Measurements from ENCODE around the gene CCDC122.

Gene CCDC122

GRCh38 chr13:43878892-43879754, at the start of gene CCDC122:
CCDC122 (minus strand) TSS chr13:43879740; CDS start chr13:43869376, 10,364 bp downstream.
- DNase-seq, result peak; percentile 91

- DNase-seq, result no peak
Measured at GRCh38 chr13:43924549-43925245, 45.2 kb upstream of the CCDC122 start.

- DNase-seq, result no peak
Measured at GRCh38 chr13:43920965-43921674, 41.6 kb upstream of the CCDC122 start.

GRCh38 chr13:43918636-43919035, 39.1 kb upstream of the CCDC122 start:
- no peak for DNase-seq

GRCh38 chr13:43916828-43917227, 37.3 kb upstream of the CCDC122 start:
- no peak for DNase-seq

- no peak for DNase-seq
Measured at GRCh38 chr13:43915451-43915850, 35.9 kb upstream of the CCDC122 start.

- no peak for DNase-seq
Measured at GRCh38 chr13:43911871-43912270, 32.3 kb upstream of the CCDC122 start.

- DNase-seq, result no peak
Measured at GRCh38 chr13:43911278-43911677, 31.7 kb upstream of the CCDC122 start.

GRCh38 chr13:43910856-43911255, 31.3 kb upstream of the CCDC122 start:
- no peak for DNase-seq

GRCh38 chr13:43908156-43909126, 28.9 kb upstream of the CCDC122 start:
- no peak for DNase-seq

GRCh38 chr13:43905435-43906031, 26.0 kb upstream of the CCDC122 start:
- no peak for DNase-seq

GRCh38 chr13:43895940-43896339, 16.4 kb upstream of the CCDC122 start:
- no peak for DNase-seq

GRCh38 chr13:43894438-43894837, 14.9 kb upstream of the CCDC122 start:
- DNase-seq, result no peak

- DNase-seq, result no peak
Measured at GRCh38 chr13:43884222-43884621, 4.7 kb upstream of the CCDC122 start.

- no peak for DNase-seq
Measured at GRCh38 chr13:43883631-43884030, 4.1 kb upstream of the CCDC122 start.

GRCh38 chr13:43881580-43881979, 2.0 kb upstream of the CCDC122 start:
- no peak for DNase-seq

GRCh38 chr13:43880926-43881325, 1.4 kb upstream of the CCDC122 start:
- no peak for DNase-seq

GRCh38 chr13:43880214-43880855, 795 bp upstream of the CCDC122 start:
- no peak for DNase-seq

- DNase-seq, result no peak
Measured at GRCh38 chr13:43879755-43880181, 228 bp upstream of the CCDC122 start, which contains the start of gene LACC1. LACC1 (plus strand) TSS chr13:43879904; CDS start chr13:43880986, 1,082 bp downstream.

GRCh38 chr13:43877766-43878165, 1.8 kb downstream of the CCDC122 start:
- DNase-seq, result no peak

GRCh38 chr13:43877326-43877725, 2.2 kb downstream of the CCDC122 start:
- no peak for DNase-seq

Data from activated CD8-positive, alpha-beta memory T cell treated with anti-CD3 and anti-CD28 coated beads for 24 hours (primary cell).